GM18861 (cell line): Measurements from ENCODE around the gene AMPH.
"Not testable (repeated sequence)": the region's sequence is repeated elsewhere in the genome, so short reads cannot be mapped to it uniquely, and the experiment has no call there.

Experiments used
- ATAC-seq: cut with Tn5 transposase; IDR thresholded peaks from one replicate; pipeline ENCODE4 v1.9.1; 2021; ENCODE audit not compliant: unreplicated experiment

The AMPH gene

GRCh38 chr7:38398725-38399321, 232.3 kb downstream of the AMPH start:
- no peak for ATAC-seq

- no peak for ATAC-seq
Measured at GRCh38 chr7:38396852-38397251, 234.3 kb downstream of the AMPH start.

GRCh38 chr7:38395921-38396552, 235.1 kb downstream of the AMPH start:
- not testable (repeated sequence) for ATAC-seq

GRCh38 chr7:38394660-38395059, 236.5 kb downstream of the AMPH start:
- no peak for ATAC-seq

- ATAC-seq, result no peak
Measured at GRCh38 chr7:38393874-38394273, 237.3 kb downstream of the AMPH start.

- ATAC-seq, result no peak
Measured at GRCh38 chr7:38391751-38392150, 239.4 kb downstream of the AMPH start.

GRCh38 chr7:38385682-38386081, 245.5 kb downstream of the AMPH start:
- no peak for ATAC-seq

GRCh38 chr7:38383281-38383680, 247.9 kb downstream of the AMPH start:
- ATAC-seq, result no peak

GRCh38 chr7:38382684-38383083, 248.5 kb downstream of the AMPH start:
- ATAC-seq, result no peak

- ATAC-seq, result no peak
Measured at GRCh38 chr7:38375453-38375852, 255.7 kb downstream of the AMPH start.

- no peak for ATAC-seq
Measured at GRCh38 chr7:38374507-38374906, 256.7 kb downstream of the AMPH start.

- no peak for ATAC-seq
Measured at GRCh38 chr7:38373155-38373554, 258.0 kb downstream of the AMPH start.

GRCh38 chr7:38372290-38372689, 258.9 kb downstream of the AMPH start:
- no peak for ATAC-seq

GRCh38 chr7:38369816-38370493, 261.2 kb downstream of the AMPH start:
- ATAC-seq, result peak; percentile 82

- peak; percentile 28 for ATAC-seq
Measured at GRCh38 chr7:38368191-38368605, 263.0 kb downstream of the AMPH start.

- peak; percentile 73 for ATAC-seq
Measured at GRCh38 chr7:38367301-38367890, 263.8 kb downstream of the AMPH start.

- ATAC-seq, result peak; percentile 22
Measured at GRCh38 chr7:38363379-38363778, 267.8 kb downstream of the AMPH start.

GRCh38 chr7:38362611-38363237, 268.4 kb downstream of the AMPH start:
- ATAC-seq, result not testable (repeated sequence)

- no peak for ATAC-seq
Measured at GRCh38 chr7:38360776-38361175, 270.4 kb downstream of the AMPH start.

- peak; percentile 65 for ATAC-seq
Measured at GRCh38 chr7:38359071-38359601, 272.0 kb downstream of the AMPH start.

- peak; percentile 32 for ATAC-seq
Measured at GRCh38 chr7:38358273-38358831, 272.8 kb downstream of the AMPH start.
